Astrocyte (in vitro differentiated cells and primary cell): Measurements from ENCODE around the gene TPP1.

Experiments used
- EZH2 ChIP-seq: IDR thresholded peaks from 2 replicates; pipeline ENCODE4 v1.6.1; 2012; ENCODE audit warnings: mild to moderate bottlenecking, low read length, inconsistent platforms; ENCODE audit not compliant: insufficient read depth
- TF ChIP-seq, protein P1 (sequence below): IDR thresholded peaks from 2 replicates; pipeline ENCODE4 v1.5.1; 2011; ENCODE audit warnings: low read depth, mild to moderate bottlenecking, inconsistent platforms, low read length, moderate library complexity; ENCODE audit not compliant: insufficient read depth

DNA sequence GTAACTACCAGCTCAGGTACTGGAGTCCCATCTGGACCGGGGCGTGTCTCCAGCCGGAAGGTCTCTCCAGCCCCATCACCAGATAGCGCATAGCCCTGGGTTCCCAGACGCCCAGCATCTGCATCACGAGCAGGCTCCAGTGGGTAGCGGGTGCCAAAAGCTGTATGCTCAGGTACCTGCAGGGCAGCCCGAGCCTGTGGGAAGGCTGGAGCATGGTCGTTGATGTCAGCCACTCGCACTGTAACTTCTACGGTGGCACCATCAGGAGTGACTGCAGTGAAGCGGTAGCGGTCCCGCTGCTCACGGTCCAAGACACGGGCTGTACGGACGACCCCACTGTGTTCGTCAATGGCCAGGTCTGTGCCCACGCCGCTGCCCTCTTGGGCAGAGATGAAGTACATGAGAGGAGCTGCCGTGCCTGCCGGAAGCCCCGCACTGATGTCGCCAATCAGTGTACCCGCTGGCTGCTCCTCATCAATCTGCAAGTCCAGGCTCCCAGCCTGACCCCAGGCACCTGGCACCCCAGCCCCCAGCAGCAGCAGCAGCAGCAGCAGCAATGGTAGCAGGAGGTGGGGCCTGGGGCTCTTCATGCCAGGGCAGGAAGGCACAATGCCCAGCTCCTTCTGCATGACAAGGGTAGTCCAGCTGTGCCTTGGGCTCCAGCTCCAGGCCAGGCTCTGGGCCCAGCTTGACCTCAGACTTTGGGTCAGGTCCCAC is 21.9 kb upstream of the TPP1 start:
- TF ChIP-seq, protein P1, sequence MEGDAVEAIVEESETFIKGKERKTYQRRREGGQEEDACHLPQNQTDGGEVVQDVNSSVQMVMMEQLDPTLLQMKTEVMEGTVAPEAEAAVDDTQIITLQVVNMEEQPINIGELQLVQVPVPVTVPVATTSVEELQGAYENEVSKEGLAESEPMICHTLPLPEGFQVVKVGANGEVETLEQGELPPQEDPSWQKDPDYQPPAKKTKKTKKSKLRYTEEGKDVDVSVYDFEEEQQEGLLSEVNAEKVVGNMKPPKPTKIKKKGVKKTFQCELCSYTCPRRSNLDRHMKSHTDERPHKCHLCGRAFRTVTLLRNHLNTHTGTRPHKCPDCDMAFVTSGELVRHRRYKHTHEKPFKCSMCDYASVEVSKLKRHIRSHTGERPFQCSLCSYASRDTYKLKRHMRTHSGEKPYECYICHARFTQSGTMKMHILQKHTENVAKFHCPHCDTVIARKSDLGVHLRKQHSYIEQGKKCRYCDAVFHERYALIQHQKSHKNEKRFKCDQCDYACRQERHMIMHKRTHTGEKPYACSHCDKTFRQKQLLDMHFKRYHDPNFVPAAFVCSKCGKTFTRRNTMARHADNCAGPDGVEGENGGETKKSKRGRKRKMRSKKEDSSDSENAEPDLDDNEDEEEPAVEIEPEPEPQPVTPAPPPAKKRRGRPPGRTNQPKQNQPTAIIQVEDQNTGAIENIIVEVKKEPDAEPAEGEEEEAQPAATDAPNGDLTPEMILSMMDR = no peak
- TF ChIP-seq EZH2 = no peak
